D721Med (cell line): ENCODE measurements around the gene ZDHHC7.

Experiments
- DNase-seq: peaks from one replicate; pipeline ENCODE4 v3.0.0; 2011; ENCODE audit warnings: low spot score; ENCODE audit not compliant: insufficient read length
- FAIRE-seq: peaks from 2 replicates; lab custom pipeline; 2011; peaks lifted over from hg19 to GRCh38; lab: Jason Lieb, UNC
- CTCF ChIP-seq: IDR thresholded peaks from 2 replicates; pipeline ENCODE4 v1.5.1; 2012; ENCODE audit warnings: mild to moderate bottlenecking, control low read depth; ENCODE audit not compliant: insufficient read depth; ENCODE audit errors: missing control alignments

ZDHHC7 gene

GRCh38 chr16:84973776-84974523 lies 37.4 kb downstream of the ZDHHC7 start:
- TF ChIP-seq CTCF = no peak
- FAIRE-seq = no peak
- DNase-seq = no peak

- DNase-seq (no peak), FAIRE-seq (no peak)
- TF ChIP-seq CTCF = no peak
These were observed 38.1 kb downstream of the ZDHHC7 start for GRCh38 chr16:84973236-84973635.

- peak; percentile 77 for TF ChIP-seq CTCF
- FAIRE-seq (no peak), DNase-seq (peak; percentile 50)
These were observed 40.7 kb downstream of the ZDHHC7 start for GRCh38 chr16:84970447-84971127.

GRCh38 chr16:84967828-84968227 lies 43.5 kb downstream of the ZDHHC7 start:
- no peak for FAIRE-seq
- TF ChIP-seq CTCF = no peak
- DNase-seq = no peak

- DNase-seq = no peak
- no peak for FAIRE-seq
- TF ChIP-seq CTCF = no peak
These were observed 45.6 kb downstream of the ZDHHC7 start for GRCh38 chr16:84965428-84966415.

- DNase-seq (no peak), FAIRE-seq (no peak)
- no peak for TF ChIP-seq CTCF
These were observed 46.8 kb downstream of the ZDHHC7 start for GRCh38 chr16:84964386-84965128.
